Caco-2 (cell line): Measurements from ENCODE around the gene WASHC4. TPM values are rescaled to one million over a fixed set of nuclear protein-coding genes. Genes with fewer than 3 reads are reported as not detected.
A peak's percentile ranks its signal among the peaks of the same experiment; 100 is the strongest.

Experiments used
- BruUV-seq: library from RNA; stranded (reverse); fragments of 400-500 nt; replicated peaks from 2 replicates; lab custom pipeline; 2021; lab: Mats Ljungman, UMichigan
- CTCF ChIA-PET: fragments of 300-600 bp; sonication (Branson Sonifier 250); formaldehyde crosslinking; loops from one replicate; lab custom pipeline; 2022; ENCODE audit warnings: antibody characterized with exemption; lab: Charles Lee
- POLR2A ChIA-PET: fragments of 300-600 bp; sonication (Branson Sonifier 250); formaldehyde crosslinking; loops from one replicate; lab custom pipeline; 2022; ENCODE audit warnings: antibody characterized with exemption; lab: Charles Lee
- DNase-seq, 2 experiments: peaks; one replicate each; pipeline versions ENCODE4 v3.0.0 to v3.0.0-alpha.2; 2020 to 2022
- H3K27me3 ChIP-seq: replicated peaks from 2 replicates; pipeline ENCODE4 v1.6.0; 2011; ENCODE audit warnings: low read length; ENCODE audit not compliant: control insufficient read depth, insufficient read depth
- H3K36me3 ChIP-seq: 2 replicates; pipeline ENCODE4 v1.5.1; 2011; ENCODE audit warnings: low read length; ENCODE audit not compliant: control insufficient read depth, insufficient read depth
- H3K4me1 ChIP-seq: fragments of 250-450 bp; sonication (Bioruptor Pico); 2 replicates; pipeline ENCODE4 v1.5.1; 2020; ENCODE audit warnings: mild to moderate bottlenecking
- H3K4me3 ChIP-seq: 2 replicates; pipeline ENCODE4 v1.5.1; 2011; ENCODE audit warnings: low read depth, mild to moderate bottlenecking, control low read depth, low read length
- H3K9me3 ChIP-seq: fragments of 250-450 bp; sonication (Bioruptor Pico); 2 replicates; pipeline ENCODE4 v1.5.1; 2020; ENCODE audit warnings: mild to moderate bottlenecking, moderate library complexity
- H3K27ac Mint-ChIP-seq: one replicate; pipeline ENCODE4 v1.8.0; 2022; ENCODE audit warnings: mixed read lengths; ENCODE audit not compliant: unreplicated experiment
- H3K27me3 Mint-ChIP-seq: one replicate; pipeline ENCODE4 v1.8.0; 2022; ENCODE audit warnings: mixed read lengths; ENCODE audit not compliant: insufficient read depth, unreplicated experiment
- H3K36me3 Mint-ChIP-seq: one replicate; pipeline ENCODE4 v1.8.0; 2022; ENCODE audit warnings: mild to moderate bottlenecking, mixed read lengths; ENCODE audit not compliant: insufficient read depth, unreplicated experiment
- H3K4me1 Mint-ChIP-seq: one replicate; pipeline ENCODE4 v1.8.0; 2022; ENCODE audit warnings: low read depth, mixed read lengths; ENCODE audit not compliant: unreplicated experiment
- H3K4me3 Mint-ChIP-seq: one replicate; pipeline ENCODE4 v1.8.0; 2022; ENCODE audit warnings: mild to moderate bottlenecking, moderate library complexity, mixed read lengths; ENCODE audit not compliant: unreplicated experiment
- H3K9me3 Mint-ChIP-seq: one replicate; pipeline ENCODE4 v1.8.0; 2022; ENCODE audit warnings: mixed read lengths; ENCODE audit not compliant: unreplicated experiment
- CTCF ChIP-seq, 2 experiments: fragments of 200-600 bp in 1 of 2; IDR thresholded peaks; 1 replicate in 1 of 2; 2 replicates in 1 of 2; pipeline versions ENCODE4 v1.5.1 to v1.8.0; 2011 to 2022; ENCODE audit warnings: antibody characterized with exemption in 1 of 2, control low read depth in 1 of 2, inconsistent platforms in 1 of 2, low read depth in 1 of 2, low read length in 1 of 2, mild to moderate bottlenecking in 1 of 2, moderate library complexity in 1 of 2; ENCODE audit not compliant: insufficient read depth in 1 of 2, severe bottlenecking in 1 of 2, unreplicated experiment in 1 of 2
- intact Hi-C: fragments of 100-400 bp; cut with micrococcal nuclease; formaldehyde crosslinking; loops from one replicate; pipeline ENCODE4 v1.10.0; 2022; ENCODE audit not compliant: unreplicated experiment
- total RNA-seq: library from RNA; stranded (reverse); gene quantifications from 2 replicates; pipeline ENCODE4 v1.2.3, GENCODE V29; 2022

WASHC4 gene
- total RNA-seq, 1 experiment from 2014 or later = 41.0 TPM

GRCh38 chr12:105107171-105107493 is 399 bp upstream of the WASHC4 start:
- Mint-ChIP-seq H3K36me3 (peaks cover 20% of the 10 kb centered on the region), H3K9me3 (no peaks in the 10 kb centered on the region), H3K27ac (peak overlapping the region; percentile 93), H3K4me1 (peaks cover 12% of the 10 kb centered on the region), H3K4me3 (peak overlapping the region; percentile 95), H3K27me3 (no peaks in the 10 kb centered on the region)
- Histone ChIP-seq H3K36me3 (no peaks in the 10 kb centered on the region), H3K4me3 (peak overlapping the region; percentile 100), H3K27me3 (no peaks in the 10 kb centered on the region), H3K9me3 (0 out of 2 replicates have a peak, but pooled peaks cover 4% of the 10 kb centered on the region), H3K4me1 (peaks cover 4% of the 10 kb centered on the region; the same call in 1 of the 2 replicates)
- BruUV-seq = no TSS peak
- TF ChIP-seq CTCF (IDR thresholded peaks at IDR 0.05; ENCODE audit: insufficient read depth in 1 of 2, low read depth in 1 of 2, low read length in 1 of 2, severe bottlenecking in 1 of 2, unreplicated experiment in 1 of 2) = no peak
- intact Hi-C loops = loop anchor here (10.0 kb wide), 1 partner anchor 228 kb away; the partner anchor contains the start of gene C12orf75
- no peak for DNase-seq
- ChIA-PET POLR2A (interaction anchor here (1.0 to 1.4 kb wide), 3 partner anchors 14 to 108 kb away, joined by 3 to 4 read pairs (median 3); no protein-coding TSS in a partner anchor), CTCF (no interaction called here)

DNA sequence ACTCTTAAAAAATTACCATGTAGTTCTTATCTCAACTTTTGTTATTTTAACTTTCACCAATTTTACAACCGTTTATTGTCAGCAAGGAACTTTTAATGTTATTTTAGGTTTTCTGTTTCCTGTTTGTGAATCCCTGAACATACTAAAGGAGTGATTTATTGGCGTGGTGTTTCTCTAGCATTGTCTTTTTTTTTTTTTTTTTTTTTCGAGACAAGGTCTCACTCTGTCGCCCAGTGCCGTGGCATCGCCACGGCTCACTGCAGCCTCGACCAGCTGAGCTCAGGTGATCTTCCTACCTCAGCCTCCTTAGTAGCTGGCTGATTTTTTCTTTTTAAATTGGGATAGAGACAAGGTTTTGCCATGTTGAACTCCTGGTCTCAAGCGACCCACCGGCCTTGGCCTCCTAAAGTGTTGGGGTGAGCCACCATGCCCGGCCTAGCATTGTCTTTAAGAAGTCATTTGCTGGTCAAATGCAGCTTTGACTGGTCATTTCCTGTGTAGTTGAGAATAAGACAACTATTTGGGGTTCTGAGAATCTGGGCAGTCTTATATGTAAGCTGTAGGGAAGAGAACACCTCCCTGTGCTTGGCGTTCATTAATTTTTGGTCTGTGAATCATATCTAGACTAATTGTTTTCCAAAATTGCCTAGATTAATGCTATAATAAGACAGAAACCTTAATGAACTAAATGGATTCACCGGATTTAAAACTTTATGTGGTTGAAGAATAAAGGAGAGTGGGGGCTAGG is 2.1 kb downstream of the WASHC4 start:
- no peaks in the 10 kb centered on the region for H3K36me3 ChIP-seq
- POLR2A ChIA-PET = interaction anchor here (0.5 kb wide), 1 partner anchor 25 kb away, joined by 4 read pairs; no protein-coding TSS in a partner anchor
- H3K4me3 ChIP-seq = no peak overlapping the region
- Mint-ChIP-seq H3K4me1 (peaks cover 14% of the 10 kb centered on the region), H3K27me3 (no peaks in the 10 kb centered on the region), H3K27ac (peak overlapping the region; percentile 1), H3K9me3 (no peaks in the 10 kb centered on the region), H3K4me3 (peak overlapping the region; percentile 95), H3K36me3 (peaks cover 17% of the 10 kb centered on the region)
- no peak for TF ChIP-seq CTCF (IDR thresholded peaks at IDR 0.05; ENCODE audit: insufficient read depth in 1 of 2, low read depth in 1 of 2, low read length in 1 of 2, severe bottlenecking in 1 of 2, unreplicated experiment in 1 of 2)
- peaks cover 4% of the 10 kb centered on the region; the same call in 1 of the 2 replicates for H3K4me1 ChIP-seq
- 0 out of 2 replicates have a peak, but pooled peaks cover 4% of the 10 kb centered on the region for H3K9me3 ChIP-seq
- no peaks in the 10 kb centered on the region for H3K27me3 ChIP-seq
- intact Hi-C loops = loop anchor here (10.0 kb wide), 1 partner anchor 225 kb away; the partner anchor contains the start of gene C12orf75
- CTCF ChIA-PET = no interaction called here
- no TSS peak for BruUV-seq
- no peak for DNase-seq

GRCh38 chr12:105110851-105111250 is 3.3 kb downstream of the WASHC4 start:
- Mint-ChIP-seq H3K4me3 (no peak overlapping the region), H3K9me3 (no peaks in the 10 kb centered on the region), H3K27me3 (no peaks in the 10 kb centered on the region), H3K4me1 (peaks cover 14% of the 10 kb centered on the region), H3K36me3 (peaks cover 18% of the 10 kb centered on the region), H3K27ac (no peak overlapping the region)
- Histone ChIP-seq H3K9me3 (no peaks in the 10 kb centered on the region), H3K4me3 (no peak overlapping the region), H3K36me3 (no peaks in the 10 kb centered on the region), H3K4me1 (peaks cover 4% of the 10 kb centered on the region; the same call in 1 of the 2 replicates), H3K27me3 (no peaks in the 10 kb centered on the region)
- ChIA-PET CTCF (no interaction called here), POLR2A (no interaction called here)
- intact Hi-C loops = no loop called here
- no peak for TF ChIP-seq CTCF (IDR thresholded peaks at IDR 0.05; ENCODE audit: insufficient read depth in 1 of 2, low read depth in 1 of 2, low read length in 1 of 2, severe bottlenecking in 1 of 2, unreplicated experiment in 1 of 2)
- DNase-seq = no peak
- no TSS peak for BruUV-seq
